ENCODE data around the gene CDKL2. TPM values are rescaled to one million over a fixed set of nuclear protein-coding genes. Genes with fewer than 3 reads are reported as not detected.
"Not testable (repeated sequence)": the region's sequence is repeated elsewhere in the genome, so short reads cannot be mapped to it uniquely, and the experiment has no call there.

The CDKL2 gene
- total and polyA plus RNA-seq, 2 of the 4 experiments (the other 2 are of a cell fraction): 0.09 to 0.18 TPM

DNA sequence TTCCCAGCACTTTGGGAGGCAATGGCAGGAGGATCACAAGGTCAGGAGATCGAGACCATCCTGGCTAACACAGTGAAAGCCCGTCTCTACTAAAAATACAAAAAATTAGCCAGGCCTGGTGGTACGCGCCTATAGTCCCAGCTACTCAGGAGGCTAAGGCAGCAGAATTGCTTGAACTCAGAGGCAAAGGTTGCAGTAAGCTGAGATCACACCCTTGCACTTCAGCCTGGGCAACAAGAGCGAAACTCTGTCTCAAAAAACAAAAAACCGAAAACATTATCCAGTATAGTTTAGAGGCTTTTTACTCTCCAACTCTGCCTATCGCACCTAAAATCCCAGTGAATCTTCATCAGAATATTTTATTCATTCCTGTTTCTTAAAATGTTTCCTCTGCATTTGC is 37.3 kb upstream of the CDKL2 start:
- H3K4me2 ChIP-seq (ENCODE audit: low read depth, low read length); H3K14ac ChIP-seq (replicated peaks; ENCODE audit: low read depth, low read length); H3K23ac ChIP-seq (ENCODE audit: low read depth, low read length); H3K18ac ChIP-seq (ENCODE audit: low read depth, low read length); DNase-seq; H2BK15ac ChIP-seq (ENCODE audit: low read depth, low read length); H3K9me1 ChIP-seq (ENCODE audit: insufficient read depth, low read length); H4K5ac ChIP-seq (ENCODE audit: low read depth, low read length); H3K36me3 ChIP-seq (ENCODE audit: control insufficient read depth, insufficient read depth, low read length); POLR2A ChIA-PET (ENCODE audit: unreplicated experiment); H4K91ac ChIP-seq (ENCODE audit: insufficient read depth, low read depth, low read length); in situ Hi-C loops (cut with MboI; ENCODE audit: low sequenced_read_pairs); H3K27me3 ChIP-seq (ENCODE audit: control insufficient read depth, insufficient read depth, low read length); H3K4me3 ChIP-seq (ENCODE audit: insufficient read depth, low read depth, low read length); H3K9me3 ChIP-seq (ENCODE audit: control insufficient read depth, insufficient read depth, low read length); H3K27ac ChIP-seq (ENCODE audit: insufficient read depth, low read length); H2AK5ac ChIP-seq (ENCODE audit: low read depth, low read length); BruUV-seq (replicated peaks); intact Hi-C loops (cut with micrococcal nuclease); H3K4ac ChIP-seq (ENCODE audit: low read depth, low read length); H2BK120ac ChIP-seq (ENCODE audit: low read depth, low read length); H3K56ac ChIP-seq (ENCODE audit: extremely low read depth, insufficient read depth, low read length); H3K9ac ChIP-seq (ENCODE audit: low read depth, low read length); H2BK20ac ChIP-seq (ENCODE audit: low read depth, low read length); H2BK5ac ChIP-seq (ENCODE audit: low read depth, low read length, poor library complexity, severe bottlenecking); H4K8ac ChIP-seq (ENCODE audit: low read depth in 2 of 2, low read length in 2 of 2); dilution Hi-C loops (cut with HindIII; ENCODE audit: low sequenced_read_pairs, unreplicated experiment); H2AK9ac ChIP-seq (replicated peaks; ENCODE audit: low read depth, low read length, poor library complexity); H2AFZ ChIP-seq (replicated peaks; ENCODE audit: low read length, poor library complexity); ATAC-seq (ENCODE audit: low read depth); H3K4me1 ChIP-seq (ENCODE audit: control insufficient read depth, insufficient read depth, low read length): not testable (repeated sequence)
- Histone ChIP-seq H3K79me1 (ENCODE audit: low read depth in 1 of 2, low read length in 2 of 2) (peaks cover 5 to 65% of the 10 kb centered on the region in 2 experiments), H4K20me1 (ENCODE audit: insufficient read depth, low read length) (peaks cover 91% of the 10 kb centered on the region)
- 90% methylated on average over 2 of the region's 7 CpGs; no CpG with 5 or more reads in 1 of the 2 experiments for whole genome bisulfite sequencing, 2 experiments (ENCODE audit: extremely low coverage in 2 of 2, insufficient read length in 1 of 2)
- CTCF ChIA-PET: interaction anchor here (1.2 kb wide), 1 partner anchor 13 kb away, joined by 3 read pairs; no protein-coding TSS in a partner anchor

Data from IMR-90 (cell line).